HUES48 (cell line): ENCODE results near the gene COL16A1.

Source experiments
- H3K27ac ChIP-seq: one replicate; pipeline ENCODE4 v1.7.0; 2013; ENCODE audit warnings: low read depth, low read length, inconsistent platforms
- H3K27me3 ChIP-seq: 2 replicates; pipeline ENCODE4 v1.6.1; 2013; ENCODE audit warnings: mild to moderate bottlenecking, low read length; ENCODE audit not compliant: control insufficient read depth, insufficient read depth
- H3K36me3 ChIP-seq: 2 replicates; pipeline ENCODE4 v1.6.1; 2013; ENCODE audit warnings: low read length; ENCODE audit not compliant: control insufficient read depth, insufficient read depth
- H3K4me1 ChIP-seq: 2 replicates; pipeline ENCODE4 v1.6.1; 2013; ENCODE audit warnings: mild to moderate bottlenecking, low read length; ENCODE audit not compliant: control insufficient read depth, insufficient read depth
- H3K4me3 ChIP-seq: 2 replicates; pipeline ENCODE4 v1.5.1; 2013; ENCODE audit warnings: mild to moderate bottlenecking, low read depth, low read length
- H3K9ac ChIP-seq: 2 replicates; pipeline ENCODE4 v1.6.1; 2013; ENCODE audit warnings: mild to moderate bottlenecking, low read depth, low read length, moderate library complexity
- H3K9me3 ChIP-seq: 2 replicates; pipeline ENCODE4 v1.6.1; 2013; ENCODE audit warnings: low read length; ENCODE audit not compliant: control insufficient read depth, insufficient read depth

COL16A1 gene

GRCh38 chr1:31703431-31704270, at the start of gene COL16A1:
Gene COL16A1 (minus strand): TSS chr1:31704017. CDS start chr1:31702193, 1,824 bp downstream.
- peaks cover 35% of the 10 kb centered on the region for H3K4me1 ChIP-seq
- H3K9me3 ChIP-seq, result no peaks in the 10 kb centered on the region
- H3K9ac ChIP-seq, result peak within 1 kb of the TSS; percentile 24; the same call in 1 of the 2 replicates
- peak within 1 kb of the TSS; percentile 71 for H3K27ac ChIP-seq
- no peaks in the 10 kb centered on the region for H3K27me3 ChIP-seq
- H3K4me3 ChIP-seq, result peak within 1 kb of the TSS; percentile 62
- H3K36me3 ChIP-seq, result peaks cover 8% of the 10 kb centered on the region; the same call in 1 of the 2 replicates

GRCh38 chr1:31752952-31753475, 49.2 kb upstream of the COL16A1 start:
- Histone ChIP-seq H3K27ac (no peak overlapping the region), H3K4me3 (no peak overlapping the region), H3K27me3 (no peaks in the 10 kb centered on the region), H3K9ac (no peak overlapping the region), H3K4me1 (peaks cover 10% of the 10 kb centered on the region), H3K36me3 (0 out of 2 replicates have a peak, but pooled peaks cover 3% of the 10 kb centered on the region), H3K9me3 (no peaks in the 10 kb centered on the region)

GRCh38 chr1:31752258-31752657, 48.4 kb upstream of the COL16A1 start:
- Histone ChIP-seq H3K36me3 (0 out of 2 replicates have a peak, but pooled peaks cover 3% of the 10 kb centered on the region), H3K9ac (no peak overlapping the region), H3K27me3 (no peaks in the 10 kb centered on the region), H3K4me1 (peaks cover 10% of the 10 kb centered on the region), H3K4me3 (no peak overlapping the region), H3K9me3 (no peaks in the 10 kb centered on the region), H3K27ac (no peak overlapping the region)

GRCh38 chr1:31751822-31752241, 48.0 kb upstream of the COL16A1 start:
- H3K27ac ChIP-seq, result no peak overlapping the region
- peaks cover 11% of the 10 kb centered on the region for H3K4me1 ChIP-seq
- 0 out of 2 replicates have a peak, but pooled peaks cover 3% of the 10 kb centered on the region for H3K36me3 ChIP-seq
- no peak overlapping the region for H3K4me3 ChIP-seq
- H3K9me3 ChIP-seq, result no peaks in the 10 kb centered on the region
- no peaks in the 10 kb centered on the region for H3K27me3 ChIP-seq
- no peak overlapping the region for H3K9ac ChIP-seq

GRCh38 chr1:31750858-31751510, 47.2 kb upstream of the COL16A1 start:
- peaks cover 18% of the 10 kb centered on the region for H3K4me1 ChIP-seq
- 0 out of 2 replicates have a peak, but pooled peaks cover 1% of the 10 kb centered on the region for H3K36me3 ChIP-seq
- H3K9ac ChIP-seq, result no peak overlapping the region
- H3K27me3 ChIP-seq, result no peaks in the 10 kb centered on the region
- H3K27ac ChIP-seq, result no peak overlapping the region
- no peak overlapping the region for H3K4me3 ChIP-seq
- H3K9me3 ChIP-seq, result no peaks in the 10 kb centered on the region

GRCh38 chr1:31749785-31750735, 46.2 kb upstream of the COL16A1 start:
- H3K27me3 ChIP-seq, result no peaks in the 10 kb centered on the region
- no peaks in the 10 kb centered on the region for H3K9me3 ChIP-seq
- H3K4me1 ChIP-seq, result peaks cover 25% of the 10 kb centered on the region
- no peak overlapping the region for H3K4me3 ChIP-seq
- H3K27ac ChIP-seq, result no peak overlapping the region
- H3K36me3 ChIP-seq, result no peaks in the 10 kb centered on the region
- H3K9ac ChIP-seq, result no peak overlapping the region

GRCh38 chr1:31748365-31748764, 44.5 kb upstream of the COL16A1 start:
- Histone ChIP-seq H3K27ac (no peak overlapping the region), H3K27me3 (no peaks in the 10 kb centered on the region), H3K4me3 (no peak overlapping the region), H3K36me3 (no peaks in the 10 kb centered on the region), H3K4me1 (peaks cover 25% of the 10 kb centered on the region), H3K9me3 (no peaks in the 10 kb centered on the region), H3K9ac (no peak overlapping the region)

- Histone ChIP-seq H3K4me1 (peaks cover 21% of the 10 kb centered on the region), H3K9me3 (no peaks in the 10 kb centered on the region), H3K27ac (no peak overlapping the region), H3K9ac (no peak overlapping the region), H3K4me3 (no peak overlapping the region), H3K27me3 (no peaks in the 10 kb centered on the region), H3K36me3 (no peaks in the 10 kb centered on the region)
These were observed 43.5 kb upstream of the COL16A1 start for GRCh38 chr1:31747304-31747703.

- Histone ChIP-seq H3K27ac (no peak overlapping the region), H3K36me3 (no peaks in the 10 kb centered on the region), H3K4me3 (no peak overlapping the region), H3K27me3 (no peaks in the 10 kb centered on the region), H3K4me1 (peaks cover 15% of the 10 kb centered on the region; the same call in 1 of the 2 replicates), H3K9ac (no peak overlapping the region), H3K9me3 (no peaks in the 10 kb centered on the region)
These were observed 42.9 kb upstream of the COL16A1 start for GRCh38 chr1:31746687-31747086.

GRCh38 chr1:31745946-31746670, 42.3 kb upstream of the COL16A1 start:
- H3K4me1 ChIP-seq, result peaks cover 15% of the 10 kb centered on the region; the same call in 1 of the 2 replicates

More at GRCh38 chr1:31745946-31746670, 42.3 kb upstream of the COL16A1 start:
- Histone ChIP-seq H3K27ac (no peak overlapping the region), H3K36me3 (no peaks in the 10 kb centered on the region), H3K27me3 (no peaks in the 10 kb centered on the region), H3K4me3 (no peak overlapping the region), H3K9me3 (no peaks in the 10 kb centered on the region), H3K9ac (no peak overlapping the region)
